RPMI7951 (cell line): Measurements from ENCODE around the gene FSIP1. TPM values are rescaled to one million over a fixed set of nuclear protein-coding genes. Genes with fewer than 3 reads are reported as not detected.

Experiments
- DNase-seq: peaks from one replicate; pipeline ENCODE4 v3.0.0-alpha.2; 2012; ENCODE audit warnings: low read depth
- total RNA-seq: library from RNA; depleted of rRNA; stranded (reverse); fragments of >200 nt; shearing (Covaris generic); gene quantifications from 2 replicates; pipeline ENCODE4 v1.2.3, GENCODE V29; 2014

FSIP1 gene
- total RNA-seq, 1 experiment from 2014 or later, result 1.9 TPM

- no peak for DNase-seq
These were observed 10.2 kb upstream of the FSIP1 start for GRCh38 chr15:39792844-39793335.

- DNase-seq, result no peak
These were observed 9.6 kb upstream of the FSIP1 start for GRCh38 chr15:39792025-39792843.

- peak; percentile 14 for DNase-seq
These were observed 7.1 kb upstream of the FSIP1 start for GRCh38 chr15:39789736-39790135.

GRCh38 chr15:39788800-39789565 is 6.3 kb upstream of the FSIP1 start:
- DNase-seq, result peak; percentile 46

- DNase-seq, result peak; percentile 67
These were observed 5.5 kb upstream of the FSIP1 start for GRCh38 chr15:39788108-39788507.

GRCh38 chr15:39787479-39787878 is 4.8 kb upstream of the FSIP1 start:
- no peak for DNase-seq

GRCh38 chr15:39786447-39787056 is 3.9 kb upstream of the FSIP1 start:
- peak; percentile 72 for DNase-seq

- no peak for DNase-seq
These were observed 3.2 kb upstream of the FSIP1 start for GRCh38 chr15:39785841-39786240.

GRCh38 chr15:39785139-39785538 is 2.5 kb upstream of the FSIP1 start:
- DNase-seq, result no peak

GRCh38 chr15:39784638-39785037 is 2.0 kb upstream of the FSIP1 start:
- no peak for DNase-seq

GRCh38 chr15:39784125-39784524 is 1.5 kb upstream of the FSIP1 start:
- peak; percentile 41 for DNase-seq

GRCh38 chr15:39783244-39783820 is 691 bp upstream of the FSIP1 start:
- DNase-seq, result peak; percentile 20

GRCh38 chr15:39781967-39782302 is 706 bp downstream of the FSIP1 start:
- DNase-seq, result no peak

- DNase-seq, result no peak
These were observed 1.3 kb downstream of the FSIP1 start for GRCh38 chr15:39781147-39781966.

- no peak for DNase-seq
These were observed 4.6 kb downstream of the FSIP1 start for GRCh38 chr15:39778021-39778420.

- DNase-seq, result peak; percentile 44
These were observed 5.1 kb downstream of the FSIP1 start for GRCh38 chr15:39777496-39777895.

- DNase-seq, result no peak
These were observed 6.6 kb downstream of the FSIP1 start for GRCh38 chr15:39776068-39776467.

- DNase-seq, result no peak
These were observed 7.9 kb downstream of the FSIP1 start for GRCh38 chr15:39774688-39775267.

GRCh38 chr15:39770748-39771689 is 11.6 kb downstream of the FSIP1 start:
- DNase-seq, result peak; percentile 85

- no peak for DNase-seq
These were observed 14.7 kb downstream of the FSIP1 start for GRCh38 chr15:39767921-39768320.
